GM23338 (cell line): ENCODE results near the gene FATE1. TPM values are rescaled to one million over a fixed set of nuclear protein-coding genes. Genes with fewer than 3 reads are reported as not detected.

ENCODE experiments used
- ATAC-seq: fragments of 200-7000 bp; cut with Tn5 transposase; 3 replicates; pipeline ENCODE4 v1.9.1; 2020
- DNase-seq: peaks from one replicate; pipeline ENCODE4 v3.0.0-alpha.2; 2015; ENCODE audit warnings: low spot score
- H2AFZ ChIP-seq: fragments of 200-600 bp; sonication (generic); 2 replicates; pipeline ENCODE4 v1.8.0; 2016; ENCODE audit warnings: antibody characterized with exemption, mild to moderate bottlenecking, moderate library complexity
- H3F3A ChIP-seq: fragments of 200-600 bp; sonication (generic); replicated peaks from 2 replicates; pipeline ENCODE4 v1.8.0; 2017; ENCODE audit warnings: antibody characterized with exemption, mixed run types, low read depth
- H3K27ac ChIP-seq: fragments of 200-600 bp; sonication (generic); 2 replicates; pipeline ENCODE4 v1.6.1; 2016; ENCODE audit warnings: low read depth
- H3K27me3 ChIP-seq: fragments of 200-600 bp; sonication (generic); 2 replicates; pipeline ENCODE4 v1.8.0; 2016; ENCODE audit warnings: mild to moderate bottlenecking, mixed run types, moderate library complexity; ENCODE audit not compliant: insufficient read depth
- H3K36me3 ChIP-seq: fragments of 200-600 bp; sonication (generic); 2 replicates; pipeline ENCODE4 v1.8.0; 2016; ENCODE audit warnings: mild to moderate bottlenecking; ENCODE audit not compliant: insufficient read depth
- H3K4me1 ChIP-seq: fragments of 200-600 bp; sonication (generic); 2 replicates; pipeline ENCODE4 v1.8.0; 2016; ENCODE audit warnings: mild to moderate bottlenecking, moderate library complexity; ENCODE audit not compliant: insufficient read depth
- H3K4me2 ChIP-seq: fragments of 200-600 bp; sonication (generic); 2 replicates; pipeline ENCODE4 v1.7.1; 2017; ENCODE audit warnings: mixed run types
- H3K4me3 ChIP-seq: fragments of 200-600 bp; sonication (generic); 2 replicates; pipeline ENCODE4 v1.6.1; 2016; ENCODE audit warnings: mixed run types
- H3K79me2 ChIP-seq: fragments of 200-600 bp; sonication (generic); replicated peaks from 2 replicates; pipeline ENCODE4 v1.8.0; 2017; ENCODE audit warnings: mild to moderate bottlenecking; ENCODE audit not compliant: insufficient read depth
- H3K9me2 ChIP-seq: fragments of 200-600 bp; sonication (generic); 2 replicates; pipeline ENCODE4 v1.8.0; 2017; ENCODE audit not compliant: insufficient read depth
- H4K20me1 ChIP-seq: fragments of 200-600 bp; sonication (generic); replicated peaks from 2 replicates; pipeline ENCODE4 v1.8.0; 2017; ENCODE audit warnings: mild to moderate bottlenecking; ENCODE audit not compliant: insufficient read depth
- H3K27ac Mint-ChIP-seq: 2 replicates; pipeline ENCODE4 v1.8.0; 2020; ENCODE audit warnings: inconsistent platforms, mild to moderate bottlenecking, moderate library complexity, mixed read lengths
- H3K27me3 Mint-ChIP-seq: 3 replicates; pipeline ENCODE4 v1.8.0; 2022; ENCODE audit warnings: low read depth, mild to moderate bottlenecking, moderate library complexity, mixed read lengths, inconsistent platforms; ENCODE audit not compliant: insufficient read depth, poor library complexity
- H3K36me3 Mint-ChIP-seq: 3 replicates; pipeline ENCODE4 v1.8.0; 2021; ENCODE audit warnings: low read depth, mild to moderate bottlenecking, inconsistent platforms, moderate library complexity, mixed read lengths
- H3K4me1 Mint-ChIP-seq: 3 replicates; pipeline ENCODE4 v1.8.0; 2020; ENCODE audit warnings: mild to moderate bottlenecking, inconsistent platforms, mixed read lengths
- H3K4me3 Mint-ChIP-seq: 3 replicates; pipeline ENCODE4 v1.8.0; 2021; ENCODE audit warnings: moderate library complexity, mild to moderate bottlenecking, inconsistent platforms, mixed read lengths
- H3K9me3 Mint-ChIP-seq: 3 replicates; pipeline ENCODE4 v1.8.0; 2020; ENCODE audit warnings: moderate library complexity, mild to moderate bottlenecking, inconsistent platforms, mixed read lengths
- EZH2 ChIP-seq: fragments of 200-600 bp; sonication (generic); IDR thresholded peaks from one replicate; pipeline ENCODE4 v1.8.0; 2017; ENCODE audit warnings: antibody characterized with exemption, mild to moderate bottlenecking, low read depth; ENCODE audit not compliant: unreplicated experiment
- EZH2phosphoT487 ChIP-seq: fragments of 200-600 bp; sonication (generic); IDR thresholded peaks from one replicate; pipeline ENCODE4 v1.8.1; 2018; ENCODE audit warnings: antibody characterized with exemption; ENCODE audit not compliant: unreplicated experiment
- JUNB ChIP-seq: IDR thresholded peaks from one replicate; pipeline ENCODE4 v1.6.1; 2016; ENCODE audit warnings: antibody characterized with exemption; ENCODE audit not compliant: unreplicated experiment
- NANOG ChIP-seq: IDR thresholded peaks from 2 replicates; pipeline ENCODE4 v1.6.1; 2016; ENCODE audit warnings: antibody characterized with exemption, borderline replicate concordance
- POLR2AphosphoS5 ChIP-seq: IDR thresholded peaks from 2 replicates; pipeline ENCODE4 v1.6.1; 2016; ENCODE audit warnings: antibody characterized with exemption, low read depth
- REST ChIP-seq: IDR thresholded peaks from one replicate; pipeline ENCODE4 v1.6.1; 2018; ENCODE audit warnings: antibody characterized with exemption; ENCODE audit not compliant: unreplicated experiment
- ZNF331 ChIP-seq: fragments of 250-450 bp; sonication (Bioruptor Pico); IDR thresholded peaks from 2 replicates; pipeline ENCODE4 v1.5.0; 2020; ENCODE audit warnings: low read depth, mild to moderate bottlenecking, moderate library complexity
- ZNF462 ChIP-seq: fragments of 250-450 bp; sonication (Bioruptor Pico); IDR thresholded peaks from 2 replicates; pipeline ENCODE4 v1.5.0; 2020; ENCODE audit warnings: mild to moderate bottlenecking, moderate library complexity
- polyA plus RNA-seq: library from polyadenylated mRNA; unstranded; fragments of >200 nt; fragmentation: Nextera tagmentation; extraction: Ambion mirVana; gene quantifications from 2 replicates; pipeline ENCODE4 v1.2.1, GENCODE V29; 2016
- total RNA-seq: library from RNA; depleted of rRNA; stranded (reverse); fragments of >200 nt; shearing (Covaris generic); gene quantifications from 2 replicates; pipeline ENCODE4 v1.2.3, GENCODE V29; 2014
- TF ChIP-seq, protein P1 (sequence below), 2 experiments: fragments of 200-600 bp in 1 of 2; sonication (generic) in 1 of 2; conservative IDR thresholded peaks; 2 replicates each; pipeline versions ENCODE4 v1.5.1 to v1.6.1; 2016 to 2017; ENCODE audit warnings: antibody characterized with exemption in 2 of 2, low read depth in 2 of 2, mild to moderate bottlenecking in 2 of 2, moderate library complexity in 1 of 2
- TF ChIP-seq, protein P2 (sequence below): IDR thresholded peaks from 2 replicates; pipeline ENCODE4 v1.6.1; 2016; ENCODE audit warnings: antibody characterized with exemption

The FATE1 gene
- total and polyA plus RNA-seq, 2 experiments from 2014 or later: 0.31 TPM; not detected in 1

DNA sequence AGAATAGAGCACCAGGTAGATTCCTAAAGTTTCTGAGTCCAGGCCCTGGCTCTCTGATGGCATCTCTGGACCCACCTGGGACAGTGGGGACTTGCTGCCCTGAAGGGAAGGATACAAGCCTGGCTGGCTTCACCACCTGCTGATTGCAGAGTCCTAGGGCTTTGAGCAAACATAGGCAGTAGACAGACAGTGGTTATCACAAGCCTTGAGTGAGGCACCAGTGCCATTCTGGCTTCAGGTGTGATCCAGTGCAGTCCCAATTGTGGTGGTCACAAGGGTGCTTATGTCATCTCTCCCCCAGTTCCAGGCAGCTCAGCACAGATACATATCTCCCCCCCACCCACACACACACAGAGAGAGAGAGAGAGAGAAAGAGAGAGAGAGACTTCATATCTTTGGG, 27.1 kb upstream of the FATE1 start (continued):
- TF ChIP-seq ZNF462 (CRISPR knock-in tag): no peak
- TF ChIP-seq, protein P1, sequence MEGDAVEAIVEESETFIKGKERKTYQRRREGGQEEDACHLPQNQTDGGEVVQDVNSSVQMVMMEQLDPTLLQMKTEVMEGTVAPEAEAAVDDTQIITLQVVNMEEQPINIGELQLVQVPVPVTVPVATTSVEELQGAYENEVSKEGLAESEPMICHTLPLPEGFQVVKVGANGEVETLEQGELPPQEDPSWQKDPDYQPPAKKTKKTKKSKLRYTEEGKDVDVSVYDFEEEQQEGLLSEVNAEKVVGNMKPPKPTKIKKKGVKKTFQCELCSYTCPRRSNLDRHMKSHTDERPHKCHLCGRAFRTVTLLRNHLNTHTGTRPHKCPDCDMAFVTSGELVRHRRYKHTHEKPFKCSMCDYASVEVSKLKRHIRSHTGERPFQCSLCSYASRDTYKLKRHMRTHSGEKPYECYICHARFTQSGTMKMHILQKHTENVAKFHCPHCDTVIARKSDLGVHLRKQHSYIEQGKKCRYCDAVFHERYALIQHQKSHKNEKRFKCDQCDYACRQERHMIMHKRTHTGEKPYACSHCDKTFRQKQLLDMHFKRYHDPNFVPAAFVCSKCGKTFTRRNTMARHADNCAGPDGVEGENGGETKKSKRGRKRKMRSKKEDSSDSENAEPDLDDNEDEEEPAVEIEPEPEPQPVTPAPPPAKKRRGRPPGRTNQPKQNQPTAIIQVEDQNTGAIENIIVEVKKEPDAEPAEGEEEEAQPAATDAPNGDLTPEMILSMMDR (conservative IDR thresholded peaks at IDR 0.05; ENCODE audit: low read depth in 2 of 2): no peak
- no peak for TF ChIP-seq POLR2AphosphoS5
- no peak for TF ChIP-seq EZH2phosphoT487
- no peak for TF ChIP-seq NANOG
- no peak for TF ChIP-seq EZH2
- TF ChIP-seq JUNB: no peak

DNA sequence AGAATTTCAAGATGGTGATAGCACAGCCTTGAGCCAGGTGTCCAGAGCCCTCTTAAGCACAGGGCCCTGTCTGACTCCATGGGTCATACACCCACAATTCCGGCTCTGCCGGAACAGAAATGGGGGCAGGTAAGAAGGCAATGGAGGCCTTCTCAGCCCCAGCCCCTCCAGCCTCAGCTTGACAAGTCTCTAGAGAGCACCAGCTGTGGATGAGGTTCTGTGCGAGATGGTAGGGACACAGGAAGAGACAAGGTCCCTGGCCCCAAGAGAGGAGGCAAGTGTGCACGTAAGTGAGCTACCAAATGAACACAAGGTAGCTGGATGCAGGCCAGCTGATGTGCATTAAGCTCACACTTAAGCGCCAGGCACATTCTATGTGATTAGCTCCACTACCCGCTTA, 23.0 kb upstream of the FATE1 start:
- peaks cover 7% of the 10 kb centered on the region for H3K4me1 Mint-ChIP-seq
- Histone ChIP-seq H2AFZ (no peak overlapping the region), H4K20me1 (no peaks in the 10 kb centered on the region), H3K36me3 (no peaks in the 10 kb centered on the region), H3K27me3 (peaks cover 4% of the 10 kb centered on the region; the same call in 1 of the 2 replicates), H3F3A (no peaks in the 10 kb centered on the region), H3K79me2 (no peaks in the 10 kb centered on the region), H3K27ac (no peak overlapping the region), H3K4me2 (no peak overlapping the region), H3K4me1 (peaks cover 5% of the 10 kb centered on the region; the same call in 1 of the 2 replicates), H3K9me2 (no peaks in the 10 kb centered on the region), H3K4me3 (no peak overlapping the region)
- peaks cover 13% of the 10 kb centered on the region for H3K27me3 Mint-ChIP-seq
- H3K9me3 Mint-ChIP-seq: no peaks in the 10 kb centered on the region
- no peaks in the 10 kb centered on the region for H3K36me3 Mint-ChIP-seq
- no peak overlapping the region for H3K27ac Mint-ChIP-seq
- DNase-seq (no peak), ATAC-seq (no peak)
- no peak overlapping the region for H3K4me3 Mint-ChIP-seq
- no peak for TF ChIP-seq POLR2AphosphoS5
- no peak for TF ChIP-seq ZNF331
- no peak for TF ChIP-seq REST
- TF ChIP-seq, protein P2, sequence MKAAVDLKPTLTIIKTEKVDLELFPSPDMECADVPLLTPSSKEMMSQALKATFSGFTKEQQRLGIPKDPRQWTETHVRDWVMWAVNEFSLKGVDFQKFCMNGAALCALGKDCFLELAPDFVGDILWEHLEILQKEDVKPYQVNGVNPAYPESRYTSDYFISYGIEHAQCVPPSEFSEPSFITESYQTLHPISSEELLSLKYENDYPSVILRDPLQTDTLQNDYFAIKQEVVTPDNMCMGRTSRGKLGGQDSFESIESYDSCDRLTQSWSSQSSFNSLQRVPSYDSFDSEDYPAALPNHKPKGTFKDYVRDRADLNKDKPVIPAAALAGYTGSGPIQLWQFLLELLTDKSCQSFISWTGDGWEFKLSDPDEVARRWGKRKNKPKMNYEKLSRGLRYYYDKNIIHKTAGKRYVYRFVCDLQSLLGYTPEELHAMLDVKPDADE: no peak
